Esophagus muscularis mucosa (tissue), 4 donors: Measurements from ENCODE around the gene ABCC9. TPM values are rescaled to one million over a fixed set of nuclear protein-coding genes. Genes with fewer than 3 reads are reported as not detected.
A peak's percentile ranks its signal among the peaks of the same experiment; 100 is the strongest.

Experiments used
- DNase-seq: peaks from one replicate; pipeline ENCODE4 v3.0.0-alpha.2; 2017; ENCODE audit errors: extremely low spot score
- H3K27ac ChIP-seq, 4 donors: fragments of 200-600 bp; sonication (generic); replicated peaks in 1 of 4; 1 replicate in 3 of 4; 2 replicates in 1 of 4; pipeline ENCODE4 v1.5.1; 2016 to 2019; ENCODE audit warnings: mild to moderate bottlenecking in 1 of 4
- H3K27me3 ChIP-seq, 4 donors: fragments of 200-600 bp; sonication (generic); one replicate each; pipeline versions ENCODE4 v1.5.1 to v1.6.0; 2016 to 2019
- H3K36me3 ChIP-seq, 4 donors: fragments of 200-600 bp; sonication (generic); one replicate each; pipeline ENCODE4 v1.5.1; 2016 to 2019
- H3K4me1 ChIP-seq, 4 donors: fragments of 200-600 bp; sonication (generic); one replicate each; pipeline ENCODE4 v1.5.1; 2016 to 2019
- H3K4me3 ChIP-seq, 4 donors: fragments of 200-600 bp; sonication (generic); 1 replicate in 2 of 4; 2 replicates in 2 of 4; pipeline ENCODE4 v1.5.1; 2016 to 2019; ENCODE audit warnings: mild to moderate bottlenecking in 4 of 4, moderate library complexity in 1 of 4
- H3K9me3 ChIP-seq, 4 donors: fragments of 200-600 bp; sonication (generic); 1 replicate in 3 of 4; 2 replicates in 1 of 4; pipeline ENCODE4 v1.5.1; 2016 to 2019
- CTCF ChIP-seq, 3 experiments: fragments of 200-600 bp in 2 of 3; fragments of 450-650 bp in 1 of 3; sonication (generic) in 2 of 3; IDR thresholded peaks; one replicate each; pipeline ENCODE4 v1.5.1; 2017 to 2019; ENCODE audit warnings: antibody characterized with exemption in 3 of 3, mild to moderate bottlenecking in 2 of 3, moderate library complexity in 1 of 3
- EP300 ChIP-seq: sonication (generic); formaldehyde crosslinking; IDR thresholded peaks from one replicate; pipeline ENCODE4 v1.6.1; 2017; ENCODE audit warnings: antibody characterized with exemption
- POLR2A ChIP-seq: fragments of 450-650 bp; IDR thresholded peaks from one replicate; pipeline ENCODE4 v1.6.1; 2017; ENCODE audit warnings: antibody characterized with exemption, moderate library complexity, mild to moderate bottlenecking, low read depth
- POLR2AphosphoS5 ChIP-seq, 2 donors: sonication (generic); formaldehyde crosslinking; IDR thresholded peaks; one replicate each; pipeline ENCODE4 v1.6.1; 2017; ENCODE audit warnings: antibody characterized with exemption in 2 of 2
- WGBS: methylation state at CpG from one replicate; pipeline ENCODE4 v1.1.5; 2018; 5-methylcytosine and 5-hydroxymethylcytosine counted together
- intact Hi-C: fragments of 100-400 bp; cut with DNase I; formaldehyde crosslinking; loops from one replicate; pipeline ENCODE4 v1.15.1; 2023
- total RNA-seq, 4 donors: library from RNA; depleted of rRNA; stranded (reverse); fragments of >200 nt; gene quantifications; one replicate each; pipeline versions ENCODE4 v1.1.0 to v1.2.1, GENCODE V29; 2016

Gene ABCC9
- total RNA-seq, 4 donors from 2014 or later, result 44.1 to 58.6 (median 50.9) TPM

DNA sequence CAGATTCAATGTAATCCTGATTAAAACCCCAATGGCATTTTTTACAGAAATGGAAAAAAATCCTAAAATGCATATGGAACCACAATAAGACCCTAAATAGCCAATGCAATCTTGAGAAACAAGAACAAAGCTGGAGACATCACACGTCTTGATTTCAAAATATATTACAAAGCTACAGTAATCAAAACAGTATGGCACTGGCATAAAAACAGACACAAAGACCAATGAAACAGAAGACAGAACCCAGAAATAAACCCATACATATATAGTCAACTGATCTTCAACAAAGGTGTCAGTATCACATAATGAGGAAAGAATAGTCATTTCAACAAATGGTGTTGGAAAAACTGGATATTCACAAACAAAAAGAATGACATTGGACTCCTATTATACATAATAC lies 9.4 kb upstream of the ABCC9 start:
- Histone ChIP-seq H3K4me1 (no peaks in the 10 kb centered on the region), H3K36me3 (no peaks in the 10 kb centered on the region), H3K27me3 (no peaks in the 10 kb centered on the region), H3K9me3 (peaks cover 0 to 26% (median 18%) of the 10 kb centered on the region in 4 donors), H3K27ac (no peak overlapping the region), H3K4me3 (no peak overlapping the region)
- TF ChIP-seq POLR2AphosphoS5 (IDR thresholded peaks at IDR 0.05) (no peak), CTCF (IDR thresholded peaks at IDR 0.05) (no peak), POLR2A (no peak), EP300 (no peak)
- 86% methylated on average over 1 of the region's 1 CpG for WGBS
- DNase-seq, result no peak
- intact Hi-C loops, result no loop called here

DNA sequence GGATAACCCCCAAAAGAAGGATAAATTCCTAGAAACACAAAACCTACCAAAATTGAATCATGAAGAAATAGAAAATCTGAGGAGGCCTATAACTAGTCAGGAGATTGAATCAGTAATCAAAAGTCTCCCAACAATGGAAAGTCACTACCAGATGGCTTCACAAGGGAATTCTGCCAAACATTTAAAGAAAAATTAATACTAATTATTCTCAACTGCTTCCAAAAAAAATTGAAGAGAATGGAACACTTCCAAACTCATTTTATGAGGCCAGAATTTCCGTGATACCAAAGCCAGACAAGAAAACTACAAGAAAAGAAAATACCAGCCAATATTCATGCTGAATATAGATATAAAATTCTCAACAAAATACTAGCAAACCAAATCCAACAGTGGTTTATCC lies 7.8 kb upstream of the ABCC9 start:
- Histone ChIP-seq H3K4me3 (no peak overlapping the region), H3K4me1 (no peaks in the 10 kb centered on the region), H3K27ac (no peak overlapping the region), H3K36me3 (no peaks in the 10 kb centered on the region), H3K9me3 (peaks cover 0 to 27% (median 18%) of the 10 kb centered on the region in 4 donors), H3K27me3 (no peaks in the 10 kb centered on the region)
- DNase-seq, result no peak
- TF ChIP-seq EP300 (no peak), CTCF (IDR thresholded peaks at IDR 0.05) (no peak), POLR2AphosphoS5 (IDR thresholded peaks at IDR 0.05) (no peak), POLR2A (no peak)
- intact Hi-C loops, result loop anchor here (5.0 to 10.0 kb wide), 2 partner anchors 43 to 54 kb away; no protein-coding TSS in a partner anchor
- 17% methylated on average over 1 of the region's 1 CpG for WGBS

DNA sequence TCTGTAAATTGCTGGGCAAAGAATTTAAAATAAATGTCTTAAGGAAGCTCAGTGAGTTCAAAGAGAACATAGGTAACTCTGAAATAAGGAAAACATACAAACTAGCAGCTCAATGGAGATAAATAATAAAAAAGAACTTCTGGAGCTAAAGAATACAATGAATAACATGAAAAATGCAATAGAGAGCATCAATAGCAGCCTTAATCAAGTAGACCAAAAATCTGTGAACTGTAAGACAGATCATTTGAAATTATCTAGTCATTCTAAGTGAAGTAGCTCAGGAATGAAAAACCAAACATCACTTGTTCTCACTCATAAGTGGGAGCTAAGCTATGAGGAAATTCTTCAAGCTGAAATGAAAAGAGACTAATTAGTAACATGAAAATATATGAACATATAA lies 5.8 kb upstream of the ABCC9 start:
- peaks cover 0 to 3% (median 0%) of the 10 kb centered on the region in 4 donors for H3K27me3 ChIP-seq
- no peak overlapping the region for H3K27ac ChIP-seq
- peaks cover 0 to 5% (median 2%) of the 10 kb centered on the region in 4 donors for H3K4me1 ChIP-seq
- no peaks in the 10 kb centered on the region for H3K36me3 ChIP-seq
- H3K9me3 ChIP-seq, result peaks cover 0 to 27% (median 18%) of the 10 kb centered on the region in 4 donors
- intact Hi-C loops, result loop anchor here (5.0 to 10.0 kb wide), 2 partner anchors 45 to 52 kb away; no protein-coding TSS in a partner anchor
- H3K4me3 ChIP-seq, result no peak overlapping the region
- TF ChIP-seq POLR2A (no peak), CTCF (IDR thresholded peaks at IDR 0.05) (no peak), POLR2AphosphoS5 (IDR thresholded peaks at IDR 0.05) (no peak), EP300 (no peak)
- no peak for DNase-seq

- Histone ChIP-seq H3K9me3 (peaks cover 0 to 16% (median 13%) of the 10 kb centered on the region in 4 donors), H3K27me3 (peaks cover 0 to 4% (median 0%) of the 10 kb centered on the region in 4 donors), H3K27ac (no peak overlapping the region), H3K4me3 (no peak overlapping the region), H3K36me3 (no peaks in the 10 kb centered on the region), H3K4me1 (peaks cover 0 to 10% (median 3%) of the 10 kb centered on the region in 4 donors)
- TF ChIP-seq CTCF (IDR thresholded peaks at IDR 0.05) (no peak), POLR2A (no peak), EP300 (no peak), POLR2AphosphoS5 (IDR thresholded peaks at IDR 0.05) (no peak)
- intact Hi-C loops, result loop anchor here (5.0 to 10.0 kb wide), 2 partner anchors 47 to 50 kb away; no protein-coding TSS in a partner anchor
- DNase-seq, result no peak
- WGBS, result 93% methylated on average over 4 of the region's 4 CpGs
These were observed 3.8 kb upstream of the ABCC9 start for GRCh38 chr12:21945002-21945401.

DNA sequence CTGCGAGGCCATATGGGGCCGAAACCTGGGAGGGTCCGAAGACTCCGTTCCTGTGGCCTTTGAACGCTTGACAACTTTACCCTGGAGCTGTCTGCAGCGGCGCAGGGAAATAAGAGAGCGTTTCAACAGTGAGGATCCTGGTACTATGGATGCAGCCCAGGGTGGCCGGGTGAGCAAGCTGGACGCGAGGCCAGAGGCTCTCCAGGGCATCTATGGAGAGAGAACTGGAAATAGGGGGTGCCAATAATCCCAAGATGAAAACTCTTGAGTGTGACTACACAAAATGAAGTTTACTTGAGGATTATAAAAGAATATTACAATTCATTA lies 1.1 kb upstream of the ABCC9 start:
- 49% methylated on average over 11 of the region's 11 CpGs for WGBS
- Histone ChIP-seq H3K27me3 (peaks cover 0 to 4% (median 0%) of the 10 kb centered on the region in 4 donors), H3K27ac (peak overlapping the region; percentile 86 to 87 (median 86)), H3K36me3 (no peaks in the 10 kb centered on the region), H3K4me3 (peak overlapping the region; percentile 58 to 67 (median 62)), H3K9me3 (peaks cover 0 to 16% (median 12%) of the 10 kb centered on the region in 4 donors), H3K4me1 (peaks cover 0 to 24% (median 21%) of the 10 kb centered on the region in 4 donors)
- DNase-seq, result no peak
- TF ChIP-seq POLR2A (no peak), POLR2AphosphoS5 (IDR thresholded peaks at IDR 0.05) (no peak), CTCF (IDR thresholded peaks at IDR 0.05) (no peak), EP300 (no peak)
- intact Hi-C loops, result loop anchor here (5.0 to 10.0 kb wide), 3 partner anchors 48 to 245 kb away; no protein-coding TSS in a partner anchor
